HUES64 (cell line): ENCODE results near the gene WSB1. TPM values are rescaled to one million over a fixed set of nuclear protein-coding genes. Genes with fewer than 3 reads are reported as not detected.
"Not testable (repeated sequence)": the region's sequence is repeated elsewhere in the genome, so short reads cannot be mapped to it uniquely, and the experiment has no call there.

Source experiments
- H3K27ac ChIP-seq: 2 replicates; pipeline ENCODE4 v1.7.0; 2013; ENCODE audit warnings: low read depth, low read length, inconsistent platforms
- H3K27me3 ChIP-seq: 2 replicates; pipeline ENCODE4 v1.6.1; 2013; ENCODE audit warnings: mild to moderate bottlenecking, low read length; ENCODE audit not compliant: insufficient read depth
- H3K36me3 ChIP-seq: 2 replicates; pipeline ENCODE4 v1.6.1; 2013; ENCODE audit warnings: mild to moderate bottlenecking, low read length; ENCODE audit not compliant: insufficient read depth
- H3K4me1 ChIP-seq: 2 replicates; pipeline ENCODE4 v1.6.1; 2013; ENCODE audit warnings: mild to moderate bottlenecking, low read length, moderate library complexity; ENCODE audit not compliant: insufficient read depth
- H3K4me3 ChIP-seq: 2 replicates; pipeline ENCODE4 v1.5.1; 2013; ENCODE audit warnings: mild to moderate bottlenecking, low read length, moderate library complexity
- H3K9ac ChIP-seq: 2 replicates; pipeline ENCODE4 v1.6.1; 2013; ENCODE audit warnings: mild to moderate bottlenecking, low read depth, low read length
- H3K9me3 ChIP-seq: 2 replicates; pipeline ENCODE4 v1.6.1; 2013; ENCODE audit warnings: low read depth, low read length; ENCODE audit not compliant: insufficient read depth
- WGBS: fragments of 150-250, 120-280 bp; methylation state at CpG from one replicate; pipeline ENCODE4 v1.1.7; 2013; ENCODE audit warnings: missing lambda C conversion rate; 5-methylcytosine and 5-hydroxymethylcytosine counted together
- polyA plus RNA-seq, 2 experiments: library from polyadenylated mRNA; stranded (reverse); fragments of 50-300 nt; gene quantifications; one replicate each; pipeline ENCODE4 v1.2.3, GENCODE V29; 2013

Gene WSB1
- 63.7 TPM for polyA plus RNA-seq (2013, experiment 1 of 2)
- 76.2 TPM for polyA plus RNA-seq (2013, experiment 2 of 2)

- Histone ChIP-seq H3K36me3 (peaks cover 3% of the 10 kb centered on the region), H3K4me1 (peaks cover 14% of the 10 kb centered on the region), H3K9me3 (no peaks in the 10 kb centered on the region), H3K9ac (peak within 1 kb of the TSS; percentile 94), H3K27ac (peak within 1 kb of the TSS; percentile 94), H3K4me3 (peak within 1 kb of the TSS; percentile 97), H3K27me3 (no peaks in the 10 kb centered on the region)
- WGBS: under 1% methylated on average over 66 of the region's 66 CpGs
These were observed at the start of gene WSB1 for GRCh38 chr17:27293898-27294688. TSS of gene WSB1 (plus strand) at chr17:27294114. CDS start at chr17:27294396, 282 bp downstream.

GRCh38 chr17:27244491-27245223, 49.3 kb upstream of the WSB1 start:
- Histone ChIP-seq H3K9ac (no peak overlapping the region), H3K4me3 (no peak overlapping the region), H3K27me3 (no peaks in the 10 kb centered on the region), H3K9me3 (no peaks in the 10 kb centered on the region), H3K36me3 (no peaks in the 10 kb centered on the region), H3K4me1 (peaks cover 12% of the 10 kb centered on the region; the same call in 1 of the 2 replicates), H3K27ac (no peak overlapping the region)
- WGBS: 79% methylated on average over 16 of the region's 16 CpGs

GRCh38 chr17:27245230-27245696, 48.7 kb upstream of the WSB1 start:
- WGBS: 17% methylated on average over 7 of the region's 7 CpGs
- Histone ChIP-seq H3K9me3 (no peaks in the 10 kb centered on the region), H3K27me3 (no peaks in the 10 kb centered on the region), H3K36me3 (no peaks in the 10 kb centered on the region), H3K4me3 (no peak overlapping the region), H3K4me1 (peaks cover 12% of the 10 kb centered on the region; the same call in 1 of the 2 replicates), H3K27ac (no peak overlapping the region), H3K9ac (no peak overlapping the region)

- Histone ChIP-seq H3K9ac (no peak overlapping the region), H3K9me3 (no peaks in the 10 kb centered on the region), H3K4me1 (peaks cover 11% of the 10 kb centered on the region; the same call in 1 of the 2 replicates), H3K27me3 (no peaks in the 10 kb centered on the region), H3K36me3 (no peaks in the 10 kb centered on the region), H3K4me3 (no peak overlapping the region), H3K27ac (no peak overlapping the region)
These were observed 47.4 kb upstream of the WSB1 start for GRCh38 chr17:27246537-27246936.

GRCh38 chr17:27247071-27247957, 46.6 kb upstream of the WSB1 start:
- no peaks in the 10 kb centered on the region for H3K9me3 ChIP-seq
- no peaks in the 10 kb centered on the region for H3K27me3 ChIP-seq
- H3K9ac ChIP-seq: no peak overlapping the region
- H3K27ac ChIP-seq: no peak overlapping the region
- no peaks in the 10 kb centered on the region for H3K36me3 ChIP-seq
- WGBS: 87% methylated on average over 7 of the region's 7 CpGs
- H3K4me3 ChIP-seq: no peak overlapping the region
- peaks cover 10% of the 10 kb centered on the region; the same call in 1 of the 2 replicates for H3K4me1 ChIP-seq

- Histone ChIP-seq H3K9me3 (no peaks in the 10 kb centered on the region), H3K9ac (no peak overlapping the region), H3K27ac (no peak overlapping the region), H3K36me3 (no peaks in the 10 kb centered on the region), H3K27me3 (no peaks in the 10 kb centered on the region), H3K4me3 (no peak overlapping the region), H3K4me1 (peaks cover 10% of the 10 kb centered on the region; the same call in 1 of the 2 replicates)
- WGBS: 95% methylated on average over 3 of the region's 3 CpGs
These were observed 46.0 kb upstream of the WSB1 start for GRCh38 chr17:27247958-27248342.

DNA sequence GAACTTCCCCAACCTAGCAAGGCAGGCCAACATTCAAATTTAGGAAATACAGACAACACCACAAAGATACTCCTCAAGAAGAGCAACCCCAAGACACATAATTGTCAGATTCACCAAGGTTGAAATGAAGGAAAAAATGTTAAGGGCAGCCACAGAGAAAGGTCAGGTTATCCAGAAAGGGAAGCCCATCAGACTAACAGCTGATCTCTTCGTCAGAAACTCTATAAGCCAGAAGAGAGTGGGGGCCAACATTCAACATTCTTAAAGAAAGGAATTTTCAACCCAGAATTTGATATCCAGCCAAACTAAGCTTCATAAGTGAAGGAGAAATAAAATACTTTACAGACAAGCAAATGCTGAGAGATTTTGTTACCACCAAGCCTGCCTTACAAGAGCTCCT, 43.1 kb upstream of the WSB1 start:
- H3K27ac ChIP-seq, H3K27me3 ChIP-seq, H3K36me3 ChIP-seq, H3K9me3 ChIP-seq, H3K4me1 ChIP-seq, H3K9ac ChIP-seq, H3K4me3 ChIP-seq: not testable (repeated sequence)
- 100% methylated on average over 1 of the region's 1 CpG for WGBS

DNA sequence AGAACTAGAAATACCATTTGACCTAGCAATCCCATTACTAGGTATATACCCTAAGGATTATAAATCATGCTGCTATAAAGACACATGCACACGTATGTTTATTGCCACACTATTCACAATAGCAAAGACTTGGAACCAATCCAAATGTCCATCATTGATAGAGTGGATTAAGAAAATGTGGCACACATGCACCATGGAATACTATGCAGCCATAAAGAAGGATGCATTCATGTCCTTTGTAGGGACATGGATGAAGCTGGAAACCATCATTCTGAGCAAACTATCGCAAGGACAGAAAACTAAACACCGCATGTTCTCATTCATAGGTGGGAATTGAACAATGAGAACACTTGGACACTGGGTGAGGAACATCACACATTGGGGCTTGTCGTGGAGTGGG, 39.1 kb upstream of the WSB1 start:
- H3K36me3 ChIP-seq, H3K27me3 ChIP-seq, H3K4me3 ChIP-seq, H3K4me1 ChIP-seq, H3K9me3 ChIP-seq, H3K9ac ChIP-seq, H3K27ac ChIP-seq: not testable (repeated sequence)
- 100% methylated on average over 4 of the region's 4 CpGs for WGBS

DNA sequence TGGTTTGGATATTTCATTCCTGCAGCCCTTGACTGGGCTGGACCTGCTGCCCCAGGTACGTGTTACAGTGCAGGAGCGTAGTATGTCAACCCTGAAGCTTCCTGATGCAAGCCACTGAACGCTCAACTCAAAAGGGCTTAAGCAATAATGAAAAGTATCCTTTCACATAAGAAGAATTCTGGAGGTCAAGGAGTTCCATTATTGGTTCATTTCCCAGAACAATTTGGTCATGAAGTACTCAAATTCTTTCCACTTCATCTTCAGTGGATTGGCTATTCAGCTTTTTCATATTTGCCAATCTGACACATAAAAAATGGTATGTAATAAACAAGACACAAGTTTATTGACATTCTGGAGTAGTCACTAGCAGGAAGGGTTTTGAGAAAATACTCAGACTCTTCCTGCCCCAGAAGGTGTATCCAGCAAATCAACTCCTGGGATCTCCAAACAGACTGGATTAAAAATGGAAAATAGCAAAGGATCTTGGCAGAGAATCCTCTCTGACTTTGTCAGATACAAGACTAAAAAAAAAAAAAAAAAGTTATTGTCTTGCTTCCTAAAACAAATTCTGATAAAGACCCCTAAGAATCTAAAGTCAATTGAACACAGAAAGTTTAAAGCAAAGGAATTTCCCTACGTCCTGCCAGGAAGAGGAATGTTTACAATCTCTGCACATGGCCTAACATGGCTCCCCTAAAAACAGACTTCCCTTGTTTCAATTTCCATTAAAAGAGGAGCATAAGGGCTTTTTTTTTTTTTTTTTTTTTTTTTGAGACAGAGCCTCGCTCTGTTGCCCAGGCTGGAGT, 37.5 kb upstream of the WSB1 start:
- H3K9me3 ChIP-seq: no peaks in the 10 kb centered on the region
- WGBS: 90% methylated on average over 5 of the region's 5 CpGs
- H3K27me3 ChIP-seq: no peaks in the 10 kb centered on the region
- no peak overlapping the region for H3K27ac ChIP-seq
- no peaks in the 10 kb centered on the region for H3K4me1 ChIP-seq
- no peaks in the 10 kb centered on the region for H3K36me3 ChIP-seq
- no peak overlapping the region for H3K4me3 ChIP-seq
- no peak overlapping the region for H3K9ac ChIP-seq

- Histone ChIP-seq H3K27ac (no peak overlapping the region), H3K9me3 (no peaks in the 10 kb centered on the region), H3K9ac (no peak overlapping the region), H3K27me3 (no peaks in the 10 kb centered on the region), H3K36me3 (no peaks in the 10 kb centered on the region), H3K4me3 (no peak overlapping the region), H3K4me1 (no peaks in the 10 kb centered on the region)
- 88% methylated on average over 4 of the region's 4 CpGs for WGBS
These were observed 36.9 kb upstream of the WSB1 start for GRCh38 chr17:27257031-27257357.
